GM12878 (cell line): ENCODE results near the gene PNPO. TPM values are rescaled to one million over a fixed set of nuclear protein-coding genes. Genes with fewer than 3 reads are reported as not detected.

ENCODE experiments used
- ATAC-seq: fragments of 200-7000 bp; cut with Tn5 transposase; 3 replicates; pipeline ENCODE4 v1.9.1; 2020; ENCODE audit warnings: mild to moderate bottlenecking, moderate library complexity
- BruUV-seq: library from RNA; stranded (reverse); fragments of 400-500 nt; replicated peaks from 2 replicates; lab custom pipeline; 2021; lab: Mats Ljungman, UMichigan
- CTCF ChIA-PET: fragments of 300-600 bp; sonication (Branson Sonifier 250); formaldehyde crosslinking; extraction: SDS; loops from one replicate; lab custom pipeline; 2021; ENCODE audit warnings: inconsistent platforms; lab: Yijun Ruan, JAX
- POLR2A ChIA-PET: fragments of 350-600 bp; formaldehyde crosslinking; extraction: SDS; loops from one replicate; lab custom pipeline; 2021; ENCODE audit warnings: inconsistent platforms; lab: Charles Lee
- RAD21 ChIA-PET: fragments of 300-600 bp; sonication (Branson Sonifier 250); formaldehyde crosslinking; loops from one replicate; lab custom pipeline; 2023; ENCODE audit warnings: antibody characterized with exemption; ENCODE audit not compliant: unreplicated experiment; lab: Charles Lee
- SMC1A ChIA-PET: fragments of 300-600 bp; sonication (Branson Sonifier 250); formaldehyde crosslinking; loops from one replicate; lab custom pipeline; 2023; ENCODE audit not compliant: unreplicated experiment, uncharacterized antibody; lab: Charles Lee
- DNase-seq: peaks from one replicate; pipeline ENCODE4 v3.0.0-alpha.2; 2011; ENCODE audit warnings: low read depth, low spot score
- FAIRE-seq: peaks from 3 replicates; lab custom pipeline; 2011; peaks lifted over from hg19 to GRCh38; lab: Jason Lieb, UNC
- H2AFZ ChIP-seq: 2 replicates; pipeline ENCODE4 v1.6.0; 2011; ENCODE audit warnings: low read depth, low read length, control low read depth; ENCODE audit not compliant: control insufficient read depth
- H3K27ac ChIP-seq: 2 replicates; pipeline ENCODE4 v1.5.1; 2011; ENCODE audit warnings: control low read depth; ENCODE audit not compliant: control insufficient read depth, insufficient read depth
- H3K27me3 ChIP-seq, 2 experiments: replicated peaks in 1 of 2; 2 replicates each; pipeline versions ENCODE4 v1.6.0 to v1.6.1; 2011; ENCODE audit warnings: low read length in 1 of 2; ENCODE audit not compliant: control insufficient read depth in 2 of 2, insufficient read depth in 2 of 2
- H3K36me3 ChIP-seq, 2 experiments: 2 replicates each; pipeline ENCODE4 v1.5.1; 2011; ENCODE audit warnings: low read length in 1 of 2; ENCODE audit not compliant: control insufficient read depth in 2 of 2, insufficient read depth in 2 of 2
- H3K4me1 ChIP-seq: 2 replicates; pipeline ENCODE4 v1.6.1; 2011; ENCODE audit warnings: mild to moderate bottlenecking, low read length, moderate library complexity, mixed read lengths; ENCODE audit not compliant: control insufficient read depth, insufficient read depth
- H3K4me2 ChIP-seq: 2 replicates; pipeline ENCODE4 v1.6.0; 2011; ENCODE audit warnings: control low read depth; ENCODE audit not compliant: control insufficient read depth, insufficient read depth
- H3K4me3 ChIP-seq: fragments of 200-600 bp; sonication (generic); 2 replicates; pipeline ENCODE4 v1.5.1; 2016
- H3K79me2 ChIP-seq: 2 replicates; pipeline ENCODE4 v1.6.0; 2011; ENCODE audit warnings: low read length; ENCODE audit not compliant: control insufficient read depth, insufficient read depth
- H3K9ac ChIP-seq: 2 replicates; pipeline ENCODE4 v1.8.0; 2011; ENCODE audit warnings: low read length, control low read depth, mixed read lengths; ENCODE audit not compliant: control insufficient read depth, insufficient read depth
- H3K9me3 ChIP-seq: replicated peaks from 3 replicates; pipeline ENCODE4 v1.5.1; 2011; ENCODE audit warnings: mild to moderate bottlenecking, low read length; ENCODE audit not compliant: control insufficient read depth, insufficient read depth
- H4K20me1 ChIP-seq: 2 replicates; pipeline ENCODE4 v1.6.0; 2011; ENCODE audit not compliant: control insufficient read depth, insufficient read depth
- BCL11A ChIP-seq: IDR thresholded peaks from 2 replicates; pipeline ENCODE4 v1.6.1; 2011; ENCODE audit warnings: low read depth, low read length
- BCL3 ChIP-seq: IDR thresholded peaks from 2 replicates; pipeline ENCODE4 v1.6.1; 2011; ENCODE audit warnings: borderline replicate concordance, low read depth, mild to moderate bottlenecking, moderate library complexity, low read length; ENCODE audit not compliant: insufficient read depth, poor library complexity, severe bottlenecking
- CEBPB ChIP-seq, 2 experiments: fragments of 150-350 bp in 1 of 2; IDR thresholded peaks; 2 replicates each; pipeline ENCODE4 v1.6.1; 2012 to 2014; ENCODE audit warnings: low read depth in 2 of 2, low read length in 2 of 2, borderline replicate concordance in 1 of 2, inconsistent platforms in 1 of 2
- CHD2 ChIP-seq: IDR thresholded peaks from 2 replicates; pipeline ENCODE4 v1.6.1; 2011; ENCODE audit warnings: low read depth, low read length, improper control_type of control experiment, borderline replicate concordance
- ETV6 ChIP-seq, 2 experiments: fragments of 450-650 bp in 1 of 2; IDR thresholded peaks in 1 of 2; conservative IDR thresholded peaks in 1 of 2; 2 replicates each; pipeline ENCODE4 v1.6.1; 2014; ENCODE audit warnings: antibody characterized with exemption in 1 of 2, borderline replicate concordance in 1 of 2, low read depth in 1 of 2, mild to moderate bottlenecking in 1 of 2, moderate library complexity in 1 of 2
- GATAD2B ChIP-seq: fragments of 450-650 bp; conservative IDR thresholded peaks from 2 replicates; pipeline ENCODE4 v1.6.1; 2017; ENCODE audit warnings: low read depth, mild to moderate bottlenecking, moderate library complexity
- HSF1 ChIP-seq: fragments of 150-350 bp; IDR thresholded peaks from 2 replicates; pipeline ENCODE4 v1.6.1; 2014; ENCODE audit warnings: mild to moderate bottlenecking, low read depth, low read length
- JUNB ChIP-seq: IDR thresholded peaks from 2 replicates; pipeline ENCODE4 v1.6.1; 2016; ENCODE audit warnings: antibody characterized with exemption, mild to moderate bottlenecking
- JUND ChIP-seq: IDR thresholded peaks from 2 replicates; pipeline ENCODE4 v1.6.1; 2012; ENCODE audit warnings: low read depth, mild to moderate bottlenecking, low read length, improper control_type of control experiment, moderate library complexity
- KLF5 ChIP-seq: fragments of 450-650 bp; IDR thresholded peaks from 2 replicates; pipeline ENCODE4 v1.6.1; 2014; ENCODE audit warnings: mild to moderate bottlenecking; ENCODE audit not compliant: partially characterized antibody
- PAX8 ChIP-seq: fragments of 450-650 bp; IDR thresholded peaks from 2 replicates; pipeline ENCODE4 v1.6.1; 2017; ENCODE audit warnings: mild to moderate bottlenecking, moderate library complexity
- RB1 ChIP-seq: fragments of 450-650 bp; formaldehyde crosslinking; IDR thresholded peaks from 2 replicates; pipeline ENCODE4 v1.6.1; 2017; ENCODE audit warnings: mild to moderate bottlenecking, borderline replicate concordance
- RFX5 ChIP-seq: IDR thresholded peaks from 2 replicates; pipeline ENCODE4 v1.6.1; 2011; ENCODE audit warnings: low read depth, low read length, improper control_type of control experiment
- STAT3 ChIP-seq: IDR thresholded peaks from 2 replicates; pipeline ENCODE4 v1.6.1; 2011; ENCODE audit warnings: low read depth, low read length, improper control_type of control experiment
- WRNIP1 ChIP-seq: IDR thresholded peaks from 2 replicates; pipeline ENCODE4 v1.6.1; 2011; ENCODE audit warnings: low read depth, low read length, improper control_type of control experiment, borderline replicate concordance
- ZNF274 ChIP-seq: IDR thresholded peaks from one replicate; pipeline ENCODE4 v1.8.0; 2011; ENCODE audit not compliant: insufficient read length, insufficient read depth
- WGBS: methylation state at CpG from one replicate; pipeline ENCODE4 v1.1.6; 2016; ENCODE audit warnings: low lambda C conversion rate; ENCODE audit not compliant: insufficient replicate concordance, insufficient coverage; ENCODE audit errors: missing lambda C conversion rate; 5-methylcytosine and 5-hydroxymethylcytosine counted together
- in situ Hi-C: fragments of 300-500 bp; cut with MboI; formaldehyde crosslinking; loops from 9 replicates; pipeline ENCODE4 v1.14.3; 2018; ENCODE audit warnings: mixed read lengths
- intact Hi-C: fragments of 100-400 bp; cut with micrococcal nuclease; formaldehyde crosslinking; loops from one replicate; pipeline ENCODE4 v1.14.2; 2022; ENCODE audit not compliant: unreplicated experiment
- polyA plus RNA-seq, 11 experiments: library from polyadenylated mRNA; depleted of rRNA in 4 of 11; unstranded in 6 of 11; stranded (reverse) in 5 of 11; fragments of >200 nt; fragmentation: Nextera tagmentation in 4 of 11; fragmentation: Illumina TruSeq in 1 of 11; extraction: Ambion mirVana in 4 of 11; extraction: Trizol in 1 of 11; gene quantifications; 1 replicate in 1 of 11; 2 replicates in 10 of 11; pipeline versions ENCODE4 v1.2.1 to v1.2.3, GENCODE V29; 2011 to 2016; ENCODE audit warnings: inconsistent platforms in 2 of 11, missing spikeins in 2 of 11, low read depth in 1 of 11
- total RNA-seq, 4 experiments: library from RNA; depleted of rRNA in 3 of 4; stranded (reverse); fragments of >200 nt in 3 of 4; fragmentation: Illumina TruSeq in 1 of 4; extraction: Trizol in 1 of 4; gene quantifications; 2 replicates each; pipeline versions ENCODE4 v1.2.1 to v1.2.3, GENCODE V29; 2013 to 2021
- TF ChIP-seq, protein P1 (sequence below): IDR thresholded peaks from 2 replicates; pipeline ENCODE4 v1.6.1; 2012; ENCODE audit warnings: low read depth, low read length, improper control_type of control experiment
- TF ChIP-seq, protein P2 (sequence below): fragments of 450-650 bp; IDR thresholded peaks from 2 replicates; pipeline ENCODE4 v1.6.1; 2014; ENCODE audit warnings: mild to moderate bottlenecking

The PNPO gene
- total and polyA plus RNA-seq, 10 of the 15 experiments (the other 5 are each of a cell fraction or from before 2014, with no cell fraction given): 13.9 to 52.6 (median 37.3) TPM

DNA sequence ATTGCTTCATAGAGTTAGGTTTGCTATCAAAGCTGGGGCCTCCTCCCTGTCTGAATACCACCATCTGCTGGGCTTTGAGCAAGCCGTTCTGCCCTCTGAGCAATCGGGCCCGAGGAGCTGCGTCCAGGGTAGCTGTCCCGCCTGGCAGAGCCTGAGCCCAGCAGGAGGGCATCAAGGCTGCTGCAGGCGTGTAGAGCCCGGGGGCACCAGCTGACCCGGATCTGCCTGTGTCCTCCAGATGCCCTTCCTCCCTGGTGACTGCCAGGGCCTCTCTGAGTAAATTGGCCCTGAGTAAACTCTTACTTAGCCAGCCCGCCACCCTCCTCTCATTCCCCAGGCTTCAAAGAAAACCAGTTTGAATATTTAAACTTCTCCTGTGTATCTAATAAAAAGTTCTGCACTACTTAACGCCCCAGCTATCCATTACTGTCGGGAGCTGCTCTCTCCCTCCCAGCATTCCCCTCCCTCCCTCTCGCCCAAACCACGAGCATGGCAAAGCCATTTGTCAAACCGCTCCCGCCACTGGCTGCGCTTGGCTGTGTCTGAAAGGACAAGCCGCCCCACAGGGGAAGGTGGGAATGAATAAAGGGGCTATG, 46.0 kb downstream of the PNPO start:
- TF ChIP-seq JUNB (no peak), RFX5 (no peak), KLF5 (no peak), CHD2 (no peak), ETV6 (conservative IDR thresholded peaks at IDR 0.05 in 1 of 2, IDR thresholded peaks at IDR 0.05 in 1 of 2; ENCODE audit: borderline replicate concordance in 1 of 2, low read depth in 1 of 2) (no peak), JUND (no peak), CEBPB (IDR thresholded peaks at IDR 0.05; ENCODE audit: borderline replicate concordance in 1 of 2, low read depth in 2 of 2, low read length in 2 of 2) (no peak), STAT3 (no peak), WRNIP1 (no peak), GATAD2B (no peak), BCL3 (no peak), PAX8 (no peak), BCL11A (no peak), HSF1 (no peak), ZNF274 (no peak), RB1 (no peak)
- TF ChIP-seq, protein P1, sequence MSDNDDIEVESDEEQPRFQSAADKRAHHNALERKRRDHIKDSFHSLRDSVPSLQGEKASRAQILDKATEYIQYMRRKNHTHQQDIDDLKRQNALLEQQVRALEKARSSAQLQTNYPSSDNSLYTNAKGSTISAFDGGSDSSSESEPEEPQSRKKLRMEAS: no peak
- TF ChIP-seq, protein P2, sequence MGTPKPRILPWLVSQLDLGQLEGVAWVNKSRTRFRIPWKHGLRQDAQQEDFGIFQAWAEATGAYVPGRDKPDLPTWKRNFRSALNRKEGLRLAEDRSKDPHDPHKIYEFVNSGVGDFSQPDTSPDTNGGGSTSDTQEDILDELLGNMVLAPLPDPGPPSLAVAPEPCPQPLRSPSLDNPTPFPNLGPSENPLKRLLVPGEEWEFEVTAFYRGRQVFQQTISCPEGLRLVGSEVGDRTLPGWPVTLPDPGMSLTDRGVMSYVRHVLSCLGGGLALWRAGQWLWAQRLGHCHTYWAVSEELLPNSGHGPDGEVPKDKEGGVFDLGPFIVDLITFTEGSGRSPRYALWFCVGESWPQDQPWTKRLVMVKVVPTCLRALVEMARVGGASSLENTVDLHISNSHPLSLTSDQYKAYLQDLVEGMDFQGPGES: no peak
- TF ChIP-seq, all 136 proteins: peak for 0
- ChIA-PET SMC1A (interaction anchor here (0.6 to 3.0 kb wide), 4 partner anchors 13 to 475 kb away, joined by 3 to 13 read pairs (median 4); no protein-coding TSS in a partner anchor), CTCF (interaction anchor here (0.7 to 2.3 kb wide), 6 partner anchors 9 to 63 kb away, joined by 3 to 12 read pairs (median 4); partner anchors contain the start of gene CDK5RAP3), POLR2A (no interaction called here), RAD21 (interaction anchor here (1.8 kb wide), 1 partner anchor 30 kb away, joined by 5 read pairs; no protein-coding TSS in a partner anchor)
- intact Hi-C loops: no loop called here
- FAIRE-seq (no peak), ATAC-seq (no peak), DNase-seq (no peak)
- Histone ChIP-seq H3K36me3 (peaks cover 4 to 6% of the 10 kb centered on the region in 2 experiments; a peak in 3 of 4 replicates), H3K27ac (no peak overlapping the region), H3K4me3 (no peak overlapping the region), H3K9ac (no peak overlapping the region), H2AFZ (no peak overlapping the region), H3K27me3 (no peaks in the 10 kb centered on the region), H4K20me1 (no peaks in the 10 kb centered on the region), H3K4me2 (no peak overlapping the region), H3K9me3 (no peaks in the 10 kb centered on the region), H3K79me2 (no peaks in the 10 kb centered on the region), H3K4me1 (peaks cover 13% of the 10 kb centered on the region)
- 88% methylated on average over 16 of the region's 17 CpGs for WGBS
- in situ Hi-C loops: no loop called here
- BruUV-seq: no TSS peak
